PFSK-1 (cell line): ENCODE measurements around the gene TEX14.
A peak's percentile ranks its signal among the peaks of the same experiment; 100 is the strongest.

ENCODE experiments used
- FOXP2 ChIP-seq: optimal IDR thresholded peaks from 2 replicates; pipeline ENCODE3; 2011; ENCODE audit warnings: borderline replicate concordance, control low read depth, inconsistent platforms; ENCODE audit not compliant: insufficient read depth; ENCODE audit errors: extremely low read length, extremely low read depth
- POLR2AphosphoS5 ChIP-seq: IDR thresholded peaks from 2 replicates; pipeline ENCODE4 v1.6.1; 2012; ENCODE audit warnings: low read depth, mild to moderate bottlenecking, control low read depth, low read length, moderate library complexity
- SIN3A ChIP-seq: IDR thresholded peaks from 2 replicates; pipeline ENCODE4 v1.6.1; 2012; ENCODE audit warnings: mild to moderate bottlenecking, low read length, moderate library complexity, borderline replicate concordance; ENCODE audit not compliant: insufficient read depth
- TAF1 ChIP-seq: IDR thresholded peaks from 2 replicates; pipeline ENCODE4 v1.6.1; 2012; ENCODE audit warnings: low read length, control low read depth, borderline replicate concordance; ENCODE audit not compliant: insufficient read depth
- TF ChIP-seq, protein P1 (sequence below), 2 experiments: IDR thresholded peaks; 2 replicates each; pipeline versions ENCODE4 v1.6.1 to v1.8.0; 2011 to 2012; ENCODE audit warnings: low read depth in 2 of 2, low read length in 2 of 2, control low read depth in 1 of 2, inconsistent platforms in 1 of 2, mild to moderate bottlenecking in 1 of 2, moderate library complexity in 1 of 2; ENCODE audit not compliant: insufficient read depth in 1 of 2

The TEX14 gene

DNA sequence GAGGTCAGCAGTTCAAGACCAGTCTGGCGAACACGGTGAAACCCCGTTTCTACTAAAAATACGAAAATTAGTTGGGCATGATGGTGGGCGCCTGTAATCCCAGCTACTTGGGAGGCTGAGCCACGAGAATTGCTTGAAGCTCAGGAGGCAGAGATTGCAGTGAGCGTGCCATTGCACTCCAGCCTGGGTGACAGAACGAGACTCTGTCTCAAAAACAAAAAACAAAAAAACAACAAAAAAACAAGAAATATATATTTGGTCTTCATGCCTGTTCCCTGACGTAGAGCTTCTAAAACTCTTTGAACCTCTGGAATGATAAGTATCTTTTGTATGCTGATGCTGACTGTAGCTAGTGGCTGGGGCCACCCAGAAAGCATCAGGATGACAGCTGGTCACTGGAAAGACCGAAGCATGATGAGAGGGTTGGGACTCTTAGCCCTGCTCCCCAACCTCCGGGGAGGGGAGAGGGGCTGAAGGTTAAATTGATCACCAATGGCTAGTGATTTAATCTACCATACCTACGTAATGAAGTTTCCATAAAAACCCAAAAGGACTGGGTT, 54.8 kb downstream of the TEX14 start:
- TF ChIP-seq POLR2AphosphoS5 (no peak), FOXP2 (no peak)

DNA sequence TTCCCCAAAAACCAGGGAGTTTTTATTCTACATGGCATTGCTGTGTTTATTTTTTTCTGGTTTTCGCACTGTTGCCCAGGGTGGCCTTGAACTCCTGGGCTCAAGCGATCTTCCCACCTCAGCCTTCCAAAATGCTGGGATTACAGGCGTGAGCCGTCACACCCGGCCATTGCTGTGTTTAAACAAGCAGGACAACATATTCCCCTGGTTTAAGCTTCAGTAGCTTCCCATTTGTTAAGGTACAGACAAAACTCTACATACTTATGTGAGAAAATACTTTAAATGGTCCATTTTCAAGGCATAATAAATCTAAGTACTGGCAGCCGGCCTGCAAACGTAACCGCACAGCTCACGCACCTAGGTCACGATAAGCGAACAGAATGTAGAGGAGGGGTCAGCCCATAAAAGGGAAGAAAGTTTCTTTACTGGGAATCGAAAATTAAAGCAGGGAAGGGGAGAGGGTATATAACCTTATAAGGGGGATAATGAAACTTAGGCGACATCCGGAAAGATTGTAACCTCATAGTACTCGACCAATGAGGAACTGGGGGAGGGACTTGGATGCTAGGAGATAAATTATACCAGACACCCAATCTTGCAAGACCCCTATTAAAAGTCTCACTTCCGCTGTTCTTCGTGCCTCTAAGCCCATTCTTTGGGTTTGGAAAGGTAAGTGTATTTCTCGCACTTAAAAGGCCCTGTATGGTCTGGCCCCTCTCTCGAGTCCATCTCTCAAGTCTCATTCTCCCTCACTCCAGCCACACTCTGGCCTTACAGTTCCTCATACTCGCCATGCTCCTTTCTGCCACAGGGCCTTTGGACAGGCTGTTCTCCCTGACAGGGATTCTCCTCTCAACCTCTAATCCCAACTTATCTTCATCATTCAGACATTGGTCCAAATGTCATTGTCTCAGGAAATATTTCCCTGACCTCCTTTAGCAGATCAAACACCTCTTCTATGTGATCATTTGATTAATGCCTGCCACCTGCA, 59.2 kb downstream of the TEX14 start:
- TF ChIP-seq, protein P1, sequence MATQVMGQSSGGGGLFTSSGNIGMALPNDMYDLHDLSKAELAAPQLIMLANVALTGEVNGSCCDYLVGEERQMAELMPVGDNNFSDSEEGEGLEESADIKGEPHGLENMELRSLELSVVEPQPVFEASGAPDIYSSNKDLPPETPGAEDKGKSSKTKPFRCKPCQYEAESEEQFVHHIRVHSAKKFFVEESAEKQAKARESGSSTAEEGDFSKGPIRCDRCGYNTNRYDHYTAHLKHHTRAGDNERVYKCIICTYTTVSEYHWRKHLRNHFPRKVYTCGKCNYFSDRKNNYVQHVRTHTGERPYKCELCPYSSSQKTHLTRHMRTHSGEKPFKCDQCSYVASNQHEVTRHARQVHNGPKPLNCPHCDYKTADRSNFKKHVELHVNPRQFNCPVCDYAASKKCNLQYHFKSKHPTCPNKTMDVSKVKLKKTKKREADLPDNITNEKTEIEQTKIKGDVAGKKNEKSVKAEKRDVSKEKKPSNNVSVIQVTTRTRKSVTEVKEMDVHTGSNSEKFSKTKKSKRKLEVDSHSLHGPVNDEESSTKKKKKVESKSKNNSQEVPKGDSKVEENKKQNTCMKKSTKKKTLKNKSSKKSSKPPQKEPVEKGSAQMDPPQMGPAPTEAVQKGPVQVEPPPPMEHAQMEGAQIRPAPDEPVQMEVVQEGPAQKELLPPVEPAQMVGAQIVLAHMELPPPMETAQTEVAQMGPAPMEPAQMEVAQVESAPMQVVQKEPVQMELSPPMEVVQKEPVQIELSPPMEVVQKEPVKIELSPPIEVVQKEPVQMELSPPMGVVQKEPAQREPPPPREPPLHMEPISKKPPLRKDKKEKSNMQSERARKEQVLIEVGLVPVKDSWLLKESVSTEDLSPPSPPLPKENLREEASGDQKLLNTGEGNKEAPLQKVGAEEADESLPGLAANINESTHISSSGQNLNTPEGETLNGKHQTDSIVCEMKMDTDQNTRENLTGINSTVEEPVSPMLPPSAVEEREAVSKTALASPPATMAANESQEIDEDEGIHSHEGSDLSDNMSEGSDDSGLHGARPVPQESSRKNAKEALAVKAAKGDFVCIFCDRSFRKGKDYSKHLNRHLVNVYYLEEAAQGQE (IDR thresholded peaks at IDR 0.05; ENCODE audit: insufficient read depth in 1 of 2, low read depth in 2 of 2, low read length in 2 of 2), result no peak
- TF ChIP-seq POLR2AphosphoS5 (no peak), FOXP2 (no peak), SIN3A (no peak), TAF1 (no peak)

DNA sequence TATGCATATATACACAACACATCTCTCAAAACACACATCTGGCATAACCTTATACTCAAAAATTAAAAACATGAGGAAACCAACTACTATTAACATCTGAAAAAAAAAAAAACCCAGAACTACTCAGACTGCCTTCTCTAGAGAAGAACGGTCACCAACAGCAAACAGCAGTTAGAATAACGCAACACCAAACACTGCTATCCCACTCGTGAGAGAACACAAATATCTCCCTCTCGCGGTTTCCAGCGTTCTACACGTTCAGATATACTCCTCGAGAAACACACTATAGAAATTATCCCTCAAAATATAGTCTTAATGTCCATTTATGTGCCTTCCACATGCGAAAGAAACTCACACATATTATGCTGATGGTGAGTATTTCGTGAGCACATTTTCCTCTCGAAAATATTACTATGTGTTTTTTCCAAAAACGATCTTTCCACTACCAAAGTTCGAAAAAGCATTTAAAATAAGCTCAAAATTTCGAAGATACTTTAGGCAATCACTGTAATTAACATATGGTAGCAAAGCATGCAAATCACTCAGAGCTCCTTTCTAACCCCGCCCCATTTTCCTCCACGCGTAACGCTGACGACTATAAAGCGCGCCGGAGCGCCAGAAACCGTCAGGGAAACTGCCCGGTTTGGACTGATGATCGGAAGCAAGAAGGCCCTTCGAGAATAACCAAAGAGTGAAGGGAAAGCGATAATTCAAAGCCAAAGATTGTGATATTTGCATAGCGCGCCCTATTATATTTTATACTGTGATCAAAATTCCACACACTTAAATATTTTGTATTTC, 60.1 kb downstream of the TEX14 start:
- TF ChIP-seq SIN3A, result peak; percentile 100
- TF ChIP-seq, protein P1 (IDR thresholded peaks at IDR 0.05; ENCODE audit: insufficient read depth in 1 of 2, low read depth in 2 of 2, low read length in 2 of 2), result peak in 1 of 2 experiments; percentile 70; a peak in 1 of 4 replicates
- TF ChIP-seq POLR2AphosphoS5, result peak; percentile 100
- no peak for TF ChIP-seq FOXP2
- TF ChIP-seq TAF1, result peak; percentile 94; the same call in 1 of the 2 replicates

DNA sequence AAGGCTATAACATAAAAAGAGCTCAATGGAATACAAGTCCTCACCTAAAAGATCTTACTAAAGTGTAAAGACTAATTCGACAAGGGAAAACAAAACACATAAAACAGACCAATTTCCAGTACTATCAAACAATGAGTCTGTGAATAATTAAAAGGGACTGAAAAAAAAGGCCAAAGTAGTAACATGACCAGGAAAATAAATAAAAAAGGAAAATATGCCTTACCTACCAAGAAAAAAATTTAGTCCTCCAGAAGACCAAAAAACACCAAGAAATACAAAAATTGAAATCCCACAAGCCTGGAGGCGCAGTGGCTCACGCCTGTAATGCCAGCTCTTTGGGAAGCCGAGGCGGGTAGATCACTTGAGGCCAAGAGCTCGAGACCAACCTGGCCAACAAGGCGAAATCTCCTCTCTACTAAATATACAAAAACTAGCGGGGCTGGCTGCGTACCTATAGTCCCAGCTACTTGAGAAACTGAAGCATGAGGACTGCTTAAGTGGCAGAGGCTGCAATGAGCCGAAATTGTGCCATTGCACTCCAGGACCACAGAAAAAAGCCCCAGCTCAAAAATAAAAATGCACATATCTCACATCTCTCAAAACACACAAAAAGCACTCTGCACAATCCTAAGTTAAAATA, 60.8 kb downstream of the TEX14 start:
- TF ChIP-seq, protein P1 (IDR thresholded peaks at IDR 0.05; ENCODE audit: insufficient read depth in 1 of 2, low read depth in 2 of 2, low read length in 2 of 2), result no peak
- TF ChIP-seq FOXP2 (no peak), TAF1 (no peak), POLR2AphosphoS5 (no peak; the same call in 1 of the 2 replicates), SIN3A (no peak)

DNA sequence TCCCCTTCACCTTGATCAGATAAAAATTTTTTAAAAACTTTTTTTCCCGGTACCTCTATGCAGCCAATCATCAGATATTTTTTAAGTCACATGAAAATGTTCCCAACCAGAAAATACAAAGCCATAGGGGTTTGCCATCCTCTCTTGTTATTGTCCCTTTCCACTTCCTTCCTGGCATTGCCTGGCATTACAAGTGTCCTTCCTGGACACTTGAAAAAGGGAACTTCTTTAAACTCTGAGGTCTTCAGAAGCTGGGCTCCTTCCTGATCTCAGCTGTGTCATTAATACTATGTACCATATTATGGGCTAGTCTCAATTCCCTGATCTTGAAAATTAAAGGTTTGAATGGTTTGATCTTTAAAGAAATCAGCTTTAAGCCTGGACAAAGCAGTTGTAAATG, 64.9 kb downstream of the TEX14 start:
- TF ChIP-seq, protein P1 (IDR thresholded peaks at IDR 0.05; ENCODE audit: insufficient read depth in 1 of 2, low read depth in 2 of 2, low read length in 2 of 2), result no peak
- TF ChIP-seq POLR2AphosphoS5 (no peak), TAF1 (no peak), SIN3A (no peak)
